Fibroblast of lung (primary cell): ENCODE measurements around the gene RELCH. TPM values are rescaled to one million over a fixed set of nuclear protein-coding genes. Genes with fewer than 3 reads are reported as not detected.

ENCODE experiments used
- DNase-seq, 2 donors: peaks; one replicate each; pipeline versions ENCODE4 v3.0.0 to v3.0.0-alpha.2; 2010; ENCODE audit warnings: low read depth in 2 of 2
- H2AFZ ChIP-seq: 2 replicates; pipeline ENCODE4 v1.5.1; 2012; ENCODE audit warnings: low read length, control low read depth, inconsistent platforms
- H3K27ac ChIP-seq: 2 replicates; pipeline ENCODE4 v1.5.1; 2011; ENCODE audit warnings: low read length, control low read depth; ENCODE audit not compliant: insufficient read depth
- H3K27me3 ChIP-seq: 2 replicates; pipeline ENCODE4 v1.5.1; 2011; ENCODE audit warnings: mild to moderate bottlenecking, low read length; ENCODE audit not compliant: control insufficient read depth, insufficient read depth
- H3K36me3 ChIP-seq: 2 replicates; pipeline ENCODE4 v1.5.1; 2011; ENCODE audit warnings: low read length; ENCODE audit not compliant: control insufficient read depth, insufficient read depth
- H3K4me1 ChIP-seq: 2 replicates; pipeline ENCODE4 v1.5.1; 2011; ENCODE audit warnings: low read length; ENCODE audit not compliant: control insufficient read depth, insufficient read depth; ENCODE audit errors: extremely low read depth
- H3K4me2 ChIP-seq: 2 replicates; pipeline ENCODE4 v1.5.1; 2011; ENCODE audit warnings: low read length, control low read depth; ENCODE audit not compliant: insufficient read depth; ENCODE audit errors: extremely low read depth
- H3K4me3 ChIP-seq, 4 experiments: fragments of 200-600 bp in 1 of 4; sonication (generic) in 1 of 4; replicated peaks in 1 of 4; 2 replicates each; pipeline ENCODE4 v1.5.1; 2011 to 2016; ENCODE audit warnings: low read length in 4 of 4, low read depth in 3 of 4, mild to moderate bottlenecking in 3 of 4, control low read depth in 2 of 4, inconsistent platforms in 1 of 4, mixed read lengths in 1 of 4; ENCODE audit not compliant: insufficient read depth in 1 of 4; ENCODE audit errors: control extremely low read depth in 1 of 4
- H3K79me2 ChIP-seq: 2 replicates; pipeline ENCODE4 v1.5.1; 2012; ENCODE audit warnings: mild to moderate bottlenecking, low read length, inconsistent platforms; ENCODE audit not compliant: control insufficient read depth, insufficient read depth
- H3K9ac ChIP-seq: 2 replicates; pipeline ENCODE4 v1.5.1; 2011; ENCODE audit warnings: mild to moderate bottlenecking, low read length, control low read depth; ENCODE audit not compliant: insufficient read depth
- H3K9me3 ChIP-seq: 2 replicates; pipeline ENCODE4 v1.5.1; 2012; ENCODE audit warnings: low read depth, low read length; ENCODE audit not compliant: control insufficient read depth, insufficient read depth
- H4K20me1 ChIP-seq: 2 replicates; pipeline ENCODE4 v1.5.1; 2011; ENCODE audit warnings: low read length; ENCODE audit not compliant: control insufficient read depth, insufficient read depth; ENCODE audit errors: extremely low read depth
- EZH2 ChIP-seq: IDR thresholded peaks from 2 replicates; pipeline ENCODE4 v1.5.1; 2012; ENCODE audit warnings: low read length, control low read depth, mild to moderate bottlenecking; ENCODE audit errors: missing control alignments
- polyA plus RNA-seq, 2 donors: library from polyadenylated mRNA; depleted of rRNA in 1 of 2; stranded (reverse) in 1 of 2; unstranded in 1 of 2; fragments of >200 nt; gene quantifications; 2 replicates each; pipeline ENCODE4 v1.2.1, GENCODE V29; 2011 to 2012; ENCODE audit warnings: missing spikeins in 1 of 2
- total RNA-seq: library from RNA; depleted of rRNA; stranded (reverse); fragments of >200 nt; gene quantifications from 2 replicates; pipeline ENCODE4 v1.2.1, GENCODE V29; 2014
- TF ChIP-seq, protein P1 (sequence below), 2 donors: IDR thresholded peaks in 1 of 2; conservative IDR thresholded peaks in 1 of 2; 1 replicate in 1 of 2; 2 replicates in 1 of 2; pipeline ENCODE4 v1.5.1; 2011 to 2012; ENCODE audit warnings: low read length in 2 of 2, control low read depth in 1 of 2, inconsistent platforms in 1 of 2, low read depth in 1 of 2, mild to moderate bottlenecking in 1 of 2

Gene RELCH
- total and polyA plus RNA-seq, 2 donors (not counting 1 experiment from before 2014, with no cell fraction given) = 13.1 to 34.5 TPM

GRCh38 chr18:62331581-62332356 is 144.7 kb downstream of the RELCH start:
- DNase-seq = peak; percentile 63 to 81
- no peak overlapping the region for H3K9ac ChIP-seq
- H3K4me2 ChIP-seq = peak overlapping the region; percentile 26
- no peak overlapping the region for H2AFZ ChIP-seq
- H3K27me3 ChIP-seq = peaks cover 12% of the 10 kb centered on the region
- peak; percentile 37 for TF ChIP-seq EZH2
- TF ChIP-seq, protein P1, sequence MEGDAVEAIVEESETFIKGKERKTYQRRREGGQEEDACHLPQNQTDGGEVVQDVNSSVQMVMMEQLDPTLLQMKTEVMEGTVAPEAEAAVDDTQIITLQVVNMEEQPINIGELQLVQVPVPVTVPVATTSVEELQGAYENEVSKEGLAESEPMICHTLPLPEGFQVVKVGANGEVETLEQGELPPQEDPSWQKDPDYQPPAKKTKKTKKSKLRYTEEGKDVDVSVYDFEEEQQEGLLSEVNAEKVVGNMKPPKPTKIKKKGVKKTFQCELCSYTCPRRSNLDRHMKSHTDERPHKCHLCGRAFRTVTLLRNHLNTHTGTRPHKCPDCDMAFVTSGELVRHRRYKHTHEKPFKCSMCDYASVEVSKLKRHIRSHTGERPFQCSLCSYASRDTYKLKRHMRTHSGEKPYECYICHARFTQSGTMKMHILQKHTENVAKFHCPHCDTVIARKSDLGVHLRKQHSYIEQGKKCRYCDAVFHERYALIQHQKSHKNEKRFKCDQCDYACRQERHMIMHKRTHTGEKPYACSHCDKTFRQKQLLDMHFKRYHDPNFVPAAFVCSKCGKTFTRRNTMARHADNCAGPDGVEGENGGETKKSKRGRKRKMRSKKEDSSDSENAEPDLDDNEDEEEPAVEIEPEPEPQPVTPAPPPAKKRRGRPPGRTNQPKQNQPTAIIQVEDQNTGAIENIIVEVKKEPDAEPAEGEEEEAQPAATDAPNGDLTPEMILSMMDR (conservative IDR thresholded peaks at IDR 0.05 in 1 of 2, IDR thresholded peaks at IDR 0.05 in 1 of 2; ENCODE audit: low read depth in 1 of 2, low read length in 2 of 2) = no peak
- no peak overlapping the region for H3K27ac ChIP-seq
- H3K4me3 ChIP-seq = no peak overlapping the region
- no peaks in the 10 kb centered on the region for H3K9me3 ChIP-seq
- H4K20me1 ChIP-seq = peaks cover 2% of the 10 kb centered on the region
- no peaks in the 10 kb centered on the region for H3K36me3 ChIP-seq
- peaks cover 15% of the 10 kb centered on the region for H3K4me1 ChIP-seq
- H3K79me2 ChIP-seq = no peaks in the 10 kb centered on the region

- Histone ChIP-seq H3K79me2 (no peaks in the 10 kb centered on the region), H4K20me1 (peaks cover under 1% of the 10 kb centered on the region), H3K27ac (no peak overlapping the region), H3K4me2 (no peak overlapping the region), H3K36me3 (no peaks in the 10 kb centered on the region), H3K4me3 (no peak overlapping the region), H3K4me1 (peaks cover 15% of the 10 kb centered on the region), H3K27me3 (peaks cover 6% of the 10 kb centered on the region), H3K9ac (no peak overlapping the region), H3K9me3 (no peaks in the 10 kb centered on the region), H2AFZ (no peak overlapping the region)
- TF ChIP-seq EZH2 = no peak
- TF ChIP-seq, protein P1 (conservative IDR thresholded peaks at IDR 0.05 in 1 of 2, IDR thresholded peaks at IDR 0.05 in 1 of 2; ENCODE audit: low read depth in 1 of 2, low read length in 2 of 2) = no peak
- DNase-seq = no peak
Observed at GRCh38 chr18:62332431-62332830, 145.4 kb downstream of the RELCH start.

DNA sequence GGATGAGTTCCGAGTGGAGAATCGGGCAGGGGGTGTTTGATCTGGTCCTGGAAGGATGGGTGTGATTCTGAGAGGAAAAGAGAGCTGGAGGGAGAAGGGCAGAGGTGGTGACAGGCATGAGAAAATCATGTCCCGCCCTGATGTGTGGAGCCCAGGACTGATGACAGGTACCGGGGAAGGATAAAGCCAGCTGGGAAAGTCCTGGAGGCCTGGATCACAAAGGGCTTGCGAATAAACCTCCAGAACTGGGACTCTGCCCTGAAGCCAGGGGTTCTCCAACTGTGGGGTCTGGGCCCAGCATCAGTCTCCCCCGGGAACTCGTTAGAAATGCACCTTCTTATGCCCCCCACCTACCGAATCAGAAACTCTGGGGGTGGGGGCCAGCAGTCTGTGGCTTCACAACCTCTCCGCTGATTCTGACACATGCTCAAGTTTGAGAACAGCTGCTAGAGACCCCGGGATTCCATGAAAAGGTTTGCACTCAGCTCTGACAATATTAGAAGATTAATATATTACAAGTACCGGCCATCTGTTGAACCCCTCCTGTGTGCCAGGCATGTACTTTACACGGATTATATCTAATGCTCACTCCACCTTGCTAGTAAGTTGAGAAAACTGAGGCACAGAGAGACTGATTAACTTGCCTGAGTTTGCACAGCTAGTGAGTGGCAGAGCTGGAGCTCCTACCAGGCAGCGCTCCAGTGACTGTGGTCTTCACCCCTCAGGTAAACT is 146.1 kb downstream of the RELCH start:
- DNase-seq = no peak
- H3K27me3 ChIP-seq = peaks cover under 1% of the 10 kb centered on the region
- no peak overlapping the region for H3K4me2 ChIP-seq
- no peak overlapping the region for H2AFZ ChIP-seq
- no peak overlapping the region for H3K27ac ChIP-seq
- no peak overlapping the region for H3K4me3 ChIP-seq
- H3K9me3 ChIP-seq = no peaks in the 10 kb centered on the region
- no peak for TF ChIP-seq EZH2
- TF ChIP-seq, protein P1 (conservative IDR thresholded peaks at IDR 0.05 in 1 of 2, IDR thresholded peaks at IDR 0.05 in 1 of 2; ENCODE audit: low read depth in 1 of 2, low read length in 2 of 2) = no peak
- H3K79me2 ChIP-seq = no peaks in the 10 kb centered on the region
- H3K36me3 ChIP-seq = no peaks in the 10 kb centered on the region
- peaks cover 15% of the 10 kb centered on the region for H3K4me1 ChIP-seq
- no peak overlapping the region for H3K9ac ChIP-seq
- no peaks in the 10 kb centered on the region for H4K20me1 ChIP-seq
